IPS-18c (cell line): ENCODE results near the gene PCDHGC3.

Source experiments
- H3K4me3 ChIP-seq: 2 replicates; pipeline ENCODE4 v1.7.0; 2013; ENCODE audit warnings: low read depth, mild to moderate bottlenecking, low read length, moderate library complexity; ENCODE audit not compliant: insufficient read depth
- H3K9me3 ChIP-seq: one replicate; pipeline ENCODE4 v1.6.1; 2013; ENCODE audit warnings: mild to moderate bottlenecking, low read length, moderate library complexity; ENCODE audit not compliant: control insufficient read depth, insufficient read depth

PCDHGC3 gene

DNA sequence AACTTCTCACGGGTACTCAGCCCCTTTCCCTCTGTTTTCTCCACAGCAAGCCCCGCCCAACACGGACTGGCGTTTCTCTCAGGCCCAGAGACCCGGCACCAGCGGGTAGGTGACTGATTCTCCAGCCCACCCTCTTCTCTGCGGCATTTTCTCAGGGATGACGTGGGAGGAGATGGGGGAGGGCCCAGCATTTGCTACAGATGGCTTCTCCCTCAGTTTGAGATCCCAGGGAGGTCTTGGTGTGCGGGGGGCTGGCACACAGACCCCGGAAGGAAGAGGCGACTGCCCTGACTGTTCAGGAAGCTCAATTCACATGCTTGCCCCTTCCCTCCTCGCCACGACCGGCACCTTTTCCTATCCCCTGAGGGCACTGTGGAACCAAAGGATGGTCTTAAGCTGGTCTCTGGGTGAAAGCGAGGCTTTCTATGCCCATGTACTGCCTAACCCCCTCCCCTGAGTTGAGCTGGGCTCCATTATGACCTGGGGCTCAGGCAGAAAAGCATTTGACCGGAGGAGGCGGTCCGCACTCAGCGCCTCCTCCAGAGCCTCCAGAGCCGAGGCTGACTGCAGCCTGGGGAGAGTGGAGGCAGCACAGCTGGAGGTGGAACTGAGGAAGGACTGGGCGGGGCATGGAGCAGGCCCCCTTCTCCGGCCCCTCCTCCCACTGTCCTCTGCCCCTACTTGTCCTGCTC, 19.1 kb downstream of the PCDHGC3 start:
- H3K4me3 ChIP-seq, result peak overlapping the region; percentile 43
- H3K9me3 ChIP-seq, result peaks cover 7% of the 10 kb centered on the region

DNA sequence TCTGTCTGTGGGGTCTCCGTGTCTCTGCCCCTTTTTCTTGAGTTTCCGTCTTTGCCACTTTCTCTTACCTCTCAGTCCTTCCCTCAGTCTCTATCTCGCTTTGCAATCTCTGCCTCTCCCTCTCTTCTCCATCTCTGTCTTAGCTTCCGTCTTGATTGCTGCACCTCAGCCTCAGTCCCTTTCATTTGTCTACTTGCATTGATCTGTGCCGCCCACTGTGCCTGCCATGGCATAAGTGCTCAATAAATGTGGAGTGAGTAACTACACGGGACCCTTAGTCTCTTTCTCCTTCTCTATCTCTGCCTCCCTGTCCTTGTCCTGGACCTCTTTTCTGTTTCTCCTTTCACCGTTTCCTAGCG, 19.7 kb downstream of the PCDHGC3 start:
- Histone ChIP-seq H3K9me3 (peaks cover 7% of the 10 kb centered on the region), H3K4me3 (peak overlapping the region; percentile 43; the same call in 1 of the 2 replicates)

DNA sequence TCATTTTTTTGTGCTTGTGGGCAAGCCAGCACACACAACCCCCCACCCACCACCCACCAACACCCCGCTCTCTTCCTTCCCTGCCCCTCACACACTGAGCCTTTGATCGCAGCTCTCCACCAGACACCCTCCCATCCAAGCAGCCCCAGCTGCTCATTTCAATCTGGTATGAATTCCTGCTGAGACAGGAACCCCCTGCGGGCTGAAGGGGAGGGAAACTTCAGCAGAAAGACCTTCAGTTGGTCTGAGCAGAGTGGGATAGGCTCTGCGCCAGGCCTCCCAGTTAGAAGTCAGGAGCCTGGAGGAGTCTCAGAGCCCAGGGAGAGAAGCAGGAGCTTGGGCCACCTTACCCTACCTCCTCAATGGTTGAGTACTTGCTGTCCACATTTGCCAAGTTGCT, 20.3 kb downstream of the PCDHGC3 start:
- peaks cover 5% of the 10 kb centered on the region for H3K9me3 ChIP-seq
- no peak overlapping the region for H3K4me3 ChIP-seq

DNA sequence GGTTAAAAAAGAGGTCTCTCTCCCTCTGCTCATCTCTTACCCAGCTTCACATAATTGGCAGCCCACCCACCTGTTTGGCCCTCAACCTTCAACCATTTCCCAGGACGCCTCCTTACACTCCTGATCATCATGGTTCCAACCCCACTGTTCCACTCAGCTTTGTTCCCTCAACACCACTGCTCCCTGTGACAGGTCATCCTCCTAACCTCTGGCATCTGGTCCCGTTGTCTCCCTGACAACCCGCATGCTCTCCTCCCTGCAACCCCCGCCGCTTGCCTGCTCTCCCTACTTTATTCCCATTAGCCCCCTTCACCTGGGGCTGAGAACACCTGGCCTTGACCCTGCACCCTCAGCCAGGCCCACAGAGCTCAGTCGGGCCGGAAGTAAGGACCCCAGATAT, 26.0 kb downstream of the PCDHGC3 start:
- peaks cover 2% of the 10 kb centered on the region for H3K9me3 ChIP-seq
- no peak overlapping the region for H3K4me3 ChIP-seq

DNA sequence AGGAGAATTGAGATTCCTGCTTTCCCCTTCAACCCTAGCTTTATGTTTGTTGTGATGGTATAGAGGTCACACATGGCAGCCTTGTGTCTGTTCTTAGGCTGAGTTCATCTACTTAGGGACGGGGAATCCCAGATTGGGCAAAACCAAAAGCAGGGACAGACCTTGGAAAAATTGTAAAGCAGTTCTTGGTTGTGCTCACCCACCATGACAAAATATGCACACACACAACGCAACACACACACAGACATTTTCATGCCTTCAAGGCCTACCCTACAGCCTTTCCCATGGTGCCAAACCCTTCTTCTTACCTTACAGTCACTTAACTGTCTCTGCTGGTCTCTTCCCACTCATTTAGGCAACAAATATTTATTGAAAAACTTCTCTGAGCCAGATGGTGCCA, 27.9 kb downstream of the PCDHGC3 start:
- Histone ChIP-seq H3K9me3 (peaks cover 2% of the 10 kb centered on the region), H3K4me3 (no peak overlapping the region)

DNA sequence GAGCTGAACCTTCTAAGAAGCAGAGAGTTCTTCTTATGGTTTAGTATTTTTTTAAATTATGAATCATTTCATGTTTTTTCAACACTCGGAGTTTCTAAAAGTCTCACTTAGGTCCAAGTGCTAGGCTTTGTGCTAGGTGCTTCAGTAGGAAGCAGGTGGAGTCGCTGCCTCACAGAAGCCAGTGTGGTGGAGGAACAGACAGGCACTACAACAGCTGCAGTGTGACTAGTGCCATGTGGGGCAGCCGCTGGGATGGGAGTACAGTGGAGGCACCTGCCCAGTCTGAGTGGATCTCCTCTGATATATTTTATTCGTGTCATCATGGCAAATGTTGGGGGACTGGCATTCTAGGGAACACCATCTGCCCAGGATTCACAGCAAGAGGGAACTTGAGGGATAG, 28.4 kb downstream of the PCDHGC3 start:
- H3K4me3 ChIP-seq, result no peak overlapping the region

DNA sequence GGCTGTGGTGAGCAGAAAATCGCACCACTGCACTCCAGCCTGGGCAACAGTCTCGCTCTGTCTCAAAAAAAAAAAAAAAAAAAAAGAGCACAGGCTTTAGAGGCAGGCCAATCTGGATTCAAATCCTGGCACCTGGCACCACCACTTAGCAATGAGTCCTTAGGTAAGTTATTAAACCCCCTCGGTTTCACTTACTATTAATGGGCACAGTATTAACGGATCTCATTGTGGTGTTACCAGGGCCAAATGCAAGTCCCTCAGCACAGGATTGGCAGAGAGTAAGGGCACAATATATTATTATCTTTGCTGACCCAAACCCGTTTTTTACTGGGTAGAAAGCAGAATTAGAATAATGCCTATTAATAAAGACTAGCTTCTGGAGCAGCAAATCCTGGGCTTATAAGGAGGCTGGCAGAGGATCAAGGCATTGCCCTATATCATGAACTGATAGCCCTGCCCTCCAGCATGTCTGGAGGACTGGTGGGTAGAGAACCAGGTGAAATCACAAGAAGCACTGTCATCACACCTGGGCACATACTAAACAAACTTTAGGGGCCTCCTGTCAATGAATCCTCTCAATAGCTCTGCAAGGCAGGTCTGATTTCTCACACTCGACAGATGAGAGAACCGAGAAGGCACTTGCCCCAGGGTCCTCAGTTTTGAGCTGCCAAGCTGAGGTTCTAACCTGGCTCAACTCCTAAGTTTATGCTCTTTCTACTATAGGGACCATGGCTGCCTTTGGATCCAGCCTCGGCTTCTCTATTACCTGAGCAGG, 30.8 kb downstream of the PCDHGC3 start:
- H3K4me3 ChIP-seq, result no peak overlapping the region

More for the DNA sequence above, 28.4 kb downstream of the PCDHGC3 start:
- H3K9me3 ChIP-seq, result no peaks in the 10 kb centered on the region

DNA sequence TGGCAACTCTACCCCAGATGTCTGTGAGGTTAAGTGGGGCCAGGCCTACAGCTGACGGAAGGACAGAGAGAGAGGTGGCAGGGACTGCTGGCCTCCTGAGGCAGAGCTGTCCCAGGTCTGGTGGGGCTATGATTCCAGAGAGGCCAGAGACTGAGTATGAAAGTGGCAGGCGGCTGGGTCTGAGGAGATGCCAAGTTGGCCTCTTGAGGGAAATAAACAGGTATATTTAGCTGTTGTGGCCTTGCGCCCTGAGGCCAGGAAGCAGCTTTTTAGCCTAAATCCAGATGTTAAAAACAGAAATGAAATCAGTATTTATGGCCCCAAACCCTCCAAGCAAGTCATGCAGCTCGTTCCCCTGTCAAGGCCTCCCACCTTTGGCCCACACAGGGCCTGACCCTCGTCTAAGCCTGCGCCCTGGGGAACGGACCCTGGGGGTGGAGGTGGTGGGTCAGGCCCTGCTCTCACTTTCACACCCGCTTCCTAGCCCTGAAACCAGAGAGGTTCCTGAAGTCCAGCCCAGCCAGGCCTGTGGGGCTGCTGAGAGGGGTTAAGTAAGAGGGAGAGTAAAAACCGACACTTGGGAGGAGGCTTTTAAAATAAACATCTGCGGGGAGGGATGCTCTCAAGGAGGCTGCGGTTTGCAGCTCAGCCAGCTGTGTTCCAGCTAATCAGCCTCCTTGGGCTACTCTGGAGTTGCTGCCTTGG, 31.8 kb downstream of the PCDHGC3 start:
- no peaks in the 10 kb centered on the region for H3K9me3 ChIP-seq
- H3K4me3 ChIP-seq, result no peak overlapping the region

More for the DNA sequence above, 30.8 kb downstream of the PCDHGC3 start:
- H3K9me3 ChIP-seq, result no peaks in the 10 kb centered on the region

DNA sequence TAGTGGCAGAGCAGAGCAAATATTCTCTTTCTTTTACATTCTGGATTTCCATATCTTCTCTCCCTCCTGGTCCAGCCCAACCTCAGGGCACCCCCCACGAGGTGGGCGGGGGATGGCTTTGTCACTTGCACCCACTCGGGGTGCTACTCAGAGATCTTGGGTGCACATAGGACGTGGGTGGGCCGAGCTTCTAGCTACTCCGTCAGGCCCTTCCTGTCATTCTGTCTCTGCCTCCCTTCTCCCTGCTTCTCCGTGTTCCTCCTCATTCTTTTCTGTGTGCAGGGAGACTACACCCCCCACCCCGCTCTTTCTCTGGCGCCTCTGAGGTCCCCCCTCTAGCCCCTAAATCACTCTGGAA, 32.7 kb downstream of the PCDHGC3 start:
- H3K9me3 ChIP-seq, result no peaks in the 10 kb centered on the region
- peak overlapping the region; percentile 11 for H3K4me3 ChIP-seq

DNA sequence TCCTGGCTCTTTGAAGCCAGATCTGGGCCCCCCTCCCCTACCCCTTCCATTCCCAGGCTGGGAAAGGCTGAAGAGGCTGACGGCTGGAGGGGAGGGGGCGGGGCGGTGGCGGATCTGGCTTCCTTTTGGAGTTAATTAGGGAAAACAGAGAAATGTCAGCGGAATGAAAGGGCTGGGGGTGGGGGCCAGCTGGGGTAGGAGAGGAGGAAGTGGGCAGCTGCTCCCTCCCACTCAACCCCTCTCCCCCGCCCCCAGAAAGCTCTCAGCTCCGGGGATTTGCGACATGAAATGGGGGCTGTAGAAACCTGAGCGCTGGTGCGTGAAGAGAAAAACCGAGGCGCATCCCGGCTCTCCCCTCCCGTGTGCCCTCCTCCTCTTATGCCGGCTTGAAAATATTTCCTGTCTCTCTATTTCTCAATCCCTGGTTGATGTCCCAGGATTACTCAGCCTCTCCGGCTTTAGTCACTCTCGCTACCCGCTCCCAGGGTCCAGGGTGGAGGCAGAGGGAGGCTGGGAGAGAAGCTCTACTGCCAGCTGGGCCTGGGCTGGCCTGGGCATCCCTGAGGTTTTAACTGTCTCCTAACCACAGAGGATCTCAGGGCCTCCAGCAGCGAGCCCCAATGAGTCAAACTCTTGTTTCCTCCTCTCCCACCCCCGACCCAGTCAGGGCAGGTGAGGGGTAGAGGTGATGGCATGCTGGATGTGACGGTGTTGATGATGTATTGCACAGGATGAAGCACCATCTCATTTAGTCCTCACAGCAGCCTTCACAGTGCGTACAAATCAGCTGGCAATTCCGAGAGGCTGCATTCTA, 33.2 kb downstream of the PCDHGC3 start:
- Histone ChIP-seq H3K4me3 (peak overlapping the region; percentile 11; the same call in 1 of the 2 replicates), H3K9me3 (no peaks in the 10 kb centered on the region)

DNA sequence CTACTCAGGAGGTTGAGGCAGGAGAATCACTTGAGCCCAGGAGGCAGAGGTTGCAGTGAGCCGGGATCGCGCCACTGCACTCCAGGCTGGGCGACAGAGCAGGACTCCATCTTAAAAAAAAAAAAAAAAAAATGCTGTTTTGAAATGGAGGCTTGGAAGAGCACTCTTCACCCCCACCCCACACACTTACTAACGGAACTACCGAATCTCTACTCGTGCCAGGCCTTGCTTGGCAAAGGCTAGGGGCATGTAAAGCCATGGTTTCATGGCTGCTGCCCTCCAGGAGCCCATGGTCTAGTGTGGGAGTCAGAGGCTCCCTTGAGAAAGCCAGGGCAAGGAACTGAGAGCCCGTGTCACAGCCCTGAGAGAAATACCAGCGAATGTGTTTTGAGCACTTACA, 34.4 kb downstream of the PCDHGC3 start:
- H3K9me3 ChIP-seq, result no peaks in the 10 kb centered on the region
- H3K4me3 ChIP-seq, result no peak overlapping the region

DNA sequence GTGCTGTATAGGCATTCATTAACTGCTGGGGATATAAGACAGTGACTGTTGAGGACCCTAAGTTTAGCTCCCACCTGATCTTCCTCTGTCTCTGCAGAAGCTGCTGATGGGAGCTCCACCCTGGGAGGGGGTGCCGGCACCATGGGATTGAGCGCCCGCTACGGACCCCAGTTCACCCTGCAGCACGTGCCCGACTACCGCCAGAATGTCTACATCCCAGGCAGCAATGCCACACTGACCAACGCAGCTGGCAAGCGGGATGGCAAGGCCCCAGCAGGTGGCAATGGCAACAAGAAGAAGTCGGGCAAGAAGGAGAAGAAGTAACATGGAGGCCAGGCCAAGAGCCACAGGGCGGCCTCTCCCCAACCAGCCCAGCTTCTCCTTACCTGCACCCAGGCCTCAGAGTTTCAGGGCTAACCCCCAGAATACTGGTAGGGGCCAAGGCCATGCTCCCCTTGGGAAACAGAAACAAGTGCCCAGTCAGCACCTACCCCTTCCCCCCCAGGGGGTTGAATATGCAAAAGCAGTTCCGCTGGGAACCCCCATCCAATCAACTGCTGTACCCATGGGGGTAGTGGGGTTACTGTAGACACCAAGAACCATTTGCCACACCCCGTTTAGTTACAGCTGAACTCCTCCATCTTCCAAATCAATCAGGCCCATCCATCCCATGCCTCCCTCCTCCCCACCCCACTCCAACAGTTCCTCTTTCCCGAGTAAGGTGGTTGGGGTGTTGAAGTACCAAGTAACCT, 35.3 kb downstream of the PCDHGC3 start:
- Histone ChIP-seq H3K4me3 (no peak overlapping the region), H3K9me3 (no peaks in the 10 kb centered on the region)

DNA sequence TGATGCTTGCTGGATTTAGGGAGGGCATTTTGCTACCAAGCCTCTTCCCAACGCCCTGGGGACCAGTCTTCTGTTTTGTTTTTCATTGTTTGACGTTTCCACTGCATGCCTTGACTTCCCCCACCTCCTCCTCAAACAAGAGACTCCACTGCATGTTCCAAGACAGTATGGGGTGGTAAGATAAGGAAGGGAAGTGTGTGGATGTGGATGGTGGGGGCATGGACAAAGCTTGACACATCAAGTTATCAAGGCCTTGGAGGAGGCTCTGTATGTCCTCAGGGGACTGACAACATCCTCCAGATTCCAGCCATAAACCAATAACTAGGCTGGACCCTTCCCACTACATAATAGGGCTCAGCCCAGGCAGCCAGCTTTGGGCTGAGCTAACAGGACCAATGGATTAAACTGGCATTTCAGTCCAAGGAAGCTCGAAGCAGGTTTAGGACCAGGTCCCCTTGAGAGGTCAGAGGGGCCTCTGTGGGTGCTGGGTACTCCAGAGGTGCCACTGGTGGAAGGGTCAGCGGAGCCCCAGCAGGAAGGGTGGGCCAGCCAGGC, 36.1 kb downstream of the PCDHGC3 start:
- H3K4me3 ChIP-seq, result no peak overlapping the region
- no peaks in the 10 kb centered on the region for H3K9me3 ChIP-seq

DNA sequence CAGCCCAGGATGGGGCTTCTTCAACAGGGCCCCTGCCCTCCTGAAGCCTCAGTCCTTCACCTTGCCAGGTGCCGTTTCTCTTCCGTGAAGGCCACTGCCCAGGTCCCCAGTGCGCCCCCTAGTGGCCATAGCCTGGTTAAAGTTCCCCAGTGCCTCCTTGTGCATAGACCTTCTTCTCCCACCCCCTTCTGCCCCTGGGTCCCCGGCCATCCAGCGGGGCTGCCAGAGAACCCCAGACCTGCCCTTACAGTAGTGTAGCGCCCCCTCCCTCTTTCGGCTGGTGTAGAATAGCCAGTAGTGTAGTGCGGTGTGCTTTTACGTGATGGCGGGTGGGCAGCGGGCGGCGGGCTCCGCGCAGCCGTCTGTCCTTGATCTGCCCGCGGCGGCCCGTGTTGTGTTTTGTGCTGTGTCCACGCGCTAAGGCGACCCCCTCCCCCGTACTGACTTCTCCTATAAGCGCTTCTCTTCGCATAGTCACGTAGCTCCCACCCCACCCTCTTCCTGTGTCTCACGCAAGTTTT, 36.7 kb downstream of the PCDHGC3 start:
- no peaks in the 10 kb centered on the region for H3K9me3 ChIP-seq
- peak overlapping the region; percentile 57; the same call in 1 of the 2 replicates for H3K4me3 ChIP-seq

DNA sequence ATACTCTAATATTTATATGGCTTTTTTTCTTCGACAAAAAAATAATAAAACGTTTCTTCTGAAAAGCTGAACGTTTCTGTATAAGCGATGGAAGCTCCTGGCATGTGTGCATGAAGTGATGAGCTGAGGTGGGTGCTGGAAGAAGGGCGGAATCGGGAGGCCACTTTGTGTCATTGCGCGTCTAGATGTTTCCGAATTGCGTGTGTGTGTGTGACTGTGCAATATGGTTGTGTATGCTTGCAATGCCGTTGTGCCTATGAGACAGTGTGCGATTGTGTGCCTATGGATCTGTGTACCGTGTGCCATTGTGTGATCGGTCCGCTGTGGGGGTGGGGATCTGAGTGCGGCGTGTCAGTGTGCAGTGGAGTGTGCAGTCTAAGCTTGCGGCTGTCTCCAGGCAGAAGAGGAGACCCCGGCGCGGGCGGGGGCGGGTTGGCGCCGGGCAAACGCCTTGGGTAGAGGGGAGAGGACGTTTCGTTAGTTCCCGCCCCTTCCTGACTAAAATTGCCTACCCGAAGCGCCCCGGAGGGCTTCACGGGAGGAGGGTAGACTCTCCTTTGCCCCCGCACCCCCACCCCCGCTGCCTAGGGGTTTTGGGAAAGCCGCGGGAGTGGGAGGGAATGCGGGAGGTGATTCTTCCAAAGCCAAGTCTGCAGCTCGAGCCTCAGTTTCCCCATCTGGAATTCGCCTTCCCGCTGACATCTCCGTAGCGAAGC, 37.3 kb downstream of the PCDHGC3 start:
- H3K4me3 ChIP-seq, result peak overlapping the region; percentile 57

More for the DNA sequence above, 37.3 kb downstream of the PCDHGC3 start:
- no peaks in the 10 kb centered on the region for H3K9me3 ChIP-seq
